Esophagus squamous epithelium (tissue), 5 donors: Measurements from ENCODE around the gene SRC. TPM values are rescaled to one million over a fixed set of nuclear protein-coding genes. Genes with fewer than 3 reads are reported as not detected.

Experiments
- DNase-seq: peaks from one replicate; lab custom pipeline; 2025; lab: John Stamatoyannopoulos, UW
- H3K27ac ChIP-seq, 4 donors: fragments of 200-600 bp; sonication (generic); one replicate each; pipeline ENCODE4 v1.5.1; 2016 to 2019; ENCODE audit warnings: mild to moderate bottlenecking in 1 of 4
- H3K27me3 ChIP-seq, 4 donors: fragments of 200-600 bp; sonication (generic); 1 replicate in 3 of 4; 2 replicates in 1 of 4; pipeline versions ENCODE4 v1.5.1 to v1.6.0; 2017 to 2021; ENCODE audit warnings: antibody characterized with exemption in 1 of 4
- H3K36me3 ChIP-seq, 3 donors: fragments of 200-600 bp; sonication (generic); one replicate each; pipeline ENCODE4 v1.5.1; 2016 to 2019
- H3K4me1 ChIP-seq, 3 donors: fragments of 200-600 bp; sonication (generic); one replicate each; pipeline ENCODE4 v1.5.1; 2017 to 2019
- H3K4me3 ChIP-seq, 4 donors: fragments of 200-600 bp; sonication (generic); 1 replicate in 3 of 4; 2 replicates in 1 of 4; pipeline ENCODE4 v1.5.1; 2016 to 2019; ENCODE audit warnings: mild to moderate bottlenecking in 2 of 4, moderate library complexity in 1 of 4
- H3K9me3 ChIP-seq, 3 donors: fragments of 200-600 bp; sonication (generic); one replicate each; pipeline ENCODE4 v1.5.1; 2016 to 2019
- CTCF ChIP-seq, 6 experiments: fragments of 450-650 bp in 4 of 6; fragments of 200-600 bp in 2 of 6; sonication (generic) in 2 of 6; IDR thresholded peaks; one replicate each; pipeline ENCODE4 v1.5.1; 2016 to 2019; ENCODE audit warnings: antibody characterized with exemption in 6 of 6, mild to moderate bottlenecking in 4 of 6, moderate library complexity in 4 of 6
- POLR2A ChIP-seq, 4 donors: fragments of 450-650 bp; IDR thresholded peaks; one replicate each; pipeline ENCODE4 v1.6.1; 2017; ENCODE audit warnings: antibody characterized with exemption in 4 of 4, mild to moderate bottlenecking in 4 of 4, moderate library complexity in 3 of 4
- WGBS, 2 donors: methylation state at CpG; one replicate each; pipeline ENCODE4 v1.1.5; 2018; 5-methylcytosine and 5-hydroxymethylcytosine counted together
- intact Hi-C: fragments of 100-400 bp; cut with DNase I; formaldehyde crosslinking; loops from one replicate; pipeline ENCODE4 v1.15.0; 2022
- total RNA-seq, 4 donors: library from RNA; depleted of rRNA; stranded (reverse); fragments of >200 nt; gene quantifications; one replicate each; pipeline ENCODE4 v1.1.0, GENCODE V29; 2016
- donor health status: DM: yes; HTN: yes; CAD: no.

Gene SRC
- total RNA-seq, 4 donors from 2014 or later = 32.4 to 46.5 (median 39.0) TPM

GRCh38 chr20:37347347-37347823 is 1.4 kb downstream of the SRC start:
- Histone ChIP-seq H3K36me3 (peaks cover 0 to 30% (median 0%) of the 10 kb centered on the region in 3 donors), H3K27ac (peak overlapping the region; percentile 92 to 97 (median 94)), H3K4me3 (peak overlapping the region; percentile 57 to 92 (median 86)), H3K27me3 (peaks cover 0 to 19% (median 0%) of the 10 kb centered on the region in 4 donors), H3K4me1 (peaks cover 27 to 88% (median 56%) of the 10 kb centered on the region in 3 donors), H3K9me3 (no peaks in the 10 kb centered on the region)
- no peak for DNase-seq
- intact Hi-C loops = no loop called here
- TF ChIP-seq POLR2A (IDR thresholded peaks at IDR 0.05) = no peak
- TF ChIP-seq CTCF (IDR thresholded peaks at IDR 0.05) = no peak
- WGBS, 2 donors = 66 to 84% methylated on average over 5 to 7 of the region's 7 CpGs

GRCh38 chr20:37347891-37348791 is 2.2 kb downstream of the SRC start:
- Histone ChIP-seq H3K36me3 (peaks cover 0 to 38% (median 0%) of the 10 kb centered on the region in 3 donors), H3K27me3 (peaks cover 0 to 19% (median 0%) of the 10 kb centered on the region in 4 donors), H3K27ac (peak overlapping the region; percentile 92 to 97 (median 94)), H3K9me3 (no peaks in the 10 kb centered on the region), H3K4me3 (peak overlapping the region in 2 of 4 donors; percentile 90 to 92), H3K4me1 (peaks cover 27 to 95% (median 56%) of the 10 kb centered on the region in 3 donors)
- TF ChIP-seq POLR2A (IDR thresholded peaks at IDR 0.05) (no peak), CTCF (IDR thresholded peaks at IDR 0.05) (no peak)
- no peak for DNase-seq
- WGBS, 2 donors = 49 to 71% methylated on average over 7 to 8 of the region's 11 CpGs
- intact Hi-C loops = no loop called here

- H3K9me3 ChIP-seq = no peaks in the 10 kb centered on the region
- peaks cover 0 to 46% (median 0%) of the 10 kb centered on the region in 3 donors for H3K36me3 ChIP-seq
- TF ChIP-seq POLR2A (IDR thresholded peaks at IDR 0.05) = no peak
- TF ChIP-seq CTCF (IDR thresholded peaks at IDR 0.05) = no peak
- peak overlapping the region; percentile 14 to 97 (median 65) for H3K27ac ChIP-seq
- peaks cover 28 to 95% (median 50%) of the 10 kb centered on the region in 3 donors for H3K4me1 ChIP-seq
- H3K27me3 ChIP-seq = peaks cover 0 to 19% (median 0%) of the 10 kb centered on the region in 4 donors
- intact Hi-C loops = no loop called here
- H3K4me3 ChIP-seq = no peak overlapping the region
- DNase-seq = no peak
- 60 to 72% methylated on average over 7 of the region's 7 CpGs for WGBS, 2 donors
These were observed 3.0 kb downstream of the SRC start for GRCh38 chr20:37348792-37349516.

DNA sequence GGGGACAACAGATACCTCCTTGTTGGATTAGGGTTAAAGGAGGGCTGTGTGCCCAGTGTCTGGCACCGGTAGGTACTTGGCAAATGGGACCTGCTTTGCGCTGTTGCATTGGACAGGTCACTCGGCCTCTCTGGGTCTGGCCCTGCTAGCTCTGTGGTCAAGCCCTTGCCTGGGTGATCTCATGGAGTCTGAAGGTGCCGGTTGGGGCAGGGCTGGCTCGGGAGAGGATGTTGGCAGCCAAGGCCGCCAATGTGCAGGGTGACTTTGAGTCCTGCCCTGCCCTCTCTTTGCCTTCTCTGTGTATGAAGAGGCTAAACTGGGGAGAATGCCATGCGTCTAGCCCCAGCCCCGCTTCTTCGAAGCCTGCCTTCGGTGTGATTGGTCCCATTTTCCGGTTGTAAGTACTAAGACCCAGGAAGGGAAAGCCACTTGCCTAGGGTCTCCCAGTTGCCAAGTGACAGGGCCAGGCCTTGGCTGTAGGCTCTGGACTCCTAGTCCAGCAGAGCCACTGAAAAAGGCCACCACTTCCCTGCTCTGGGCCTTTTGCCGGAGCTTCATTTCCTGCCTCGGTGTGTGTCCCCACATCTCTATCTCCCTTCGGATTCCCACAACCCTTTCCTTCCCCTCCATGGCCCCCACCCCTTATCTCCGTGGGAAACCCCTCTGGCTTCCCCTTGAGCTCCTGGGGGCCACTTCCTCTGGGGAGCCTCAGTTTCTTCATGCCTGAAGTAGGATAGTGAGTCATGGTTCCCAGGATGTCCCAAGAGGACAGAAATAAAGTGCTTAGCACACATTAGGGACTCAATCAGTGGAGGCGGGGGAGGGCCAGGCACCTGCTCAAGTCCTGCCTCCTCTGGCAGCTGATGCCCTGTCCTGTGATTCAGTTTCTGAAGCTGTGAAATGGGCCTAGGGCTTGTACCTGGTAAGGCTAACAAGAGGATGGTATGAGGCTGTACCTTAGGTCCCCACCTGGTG is 3.9 kb downstream of the SRC start:
- DNase-seq = no peak
- WGBS, 2 donors = 64 to 81% methylated on average over 9 to 12 of the region's 16 CpGs
- intact Hi-C loops = no loop called here
- TF ChIP-seq CTCF (IDR thresholded peaks at IDR 0.05) (no peak), POLR2A (IDR thresholded peaks at IDR 0.05) (no peak)
- H3K36me3 ChIP-seq = peaks cover 0 to 54% (median 0%) of the 10 kb centered on the region in 3 donors
- H3K4me1 ChIP-seq = peaks cover 33 to 95% (median 44%) of the 10 kb centered on the region in 3 donors
- H3K27me3 ChIP-seq = peaks cover 0 to 19% (median 0%) of the 10 kb centered on the region in 4 donors
- H3K27ac ChIP-seq = peak overlapping the region; percentile 19 to 97 (median 65)
- no peak overlapping the region for H3K4me3 ChIP-seq
- no peaks in the 10 kb centered on the region for H3K9me3 ChIP-seq
